Skeletal muscle cell (primary cell): ENCODE measurements around the gene MRPL9.
"Not testable (repeated sequence)": the region's sequence is repeated elsewhere in the genome, so short reads cannot be mapped to it uniquely, and the experiment has no call there.

ENCODE experiments used
- DNase-seq: peaks from one replicate; pipeline ENCODE4 v3.0.0-alpha.2; 2010; ENCODE audit warnings: low read depth
- H3K4me3 ChIP-seq: 2 replicates; pipeline ENCODE4 v1.5.1; 2011; ENCODE audit warnings: low read depth, mild to moderate bottlenecking, control low read depth, low read length, moderate library complexity

MRPL9 gene

GRCh38 chr1:151739590-151740355 lies 23.5 kb downstream of the MRPL9 start:
- DNase-seq: no peak

GRCh38 chr1:151737479-151737878 lies 25.8 kb downstream of the MRPL9 start:
- H3K4me3 ChIP-seq: no peak overlapping the region
- DNase-seq: no peak

More at GRCh38 chr1:151739590-151740355, 23.5 kb downstream of the MRPL9 start:
- H3K4me3 ChIP-seq: no peak overlapping the region

- H3K4me3 ChIP-seq: no peak overlapping the region
- DNase-seq: no peak
These were observed 26.3 kb downstream of the MRPL9 start for GRCh38 chr1:151737026-151737425.

GRCh38 chr1:151733995-151734394 lies 29.3 kb downstream of the MRPL9 start:
- DNase-seq, H3K4me3 ChIP-seq: not testable (repeated sequence)

- H3K4me3 ChIP-seq: no peak overlapping the region
- DNase-seq: no peak
These were observed 30.2 kb downstream of the MRPL9 start for GRCh38 chr1:151733126-151733525.

- DNase-seq: no peak
- H3K4me3 ChIP-seq: no peak overlapping the region
These were observed 33.4 kb downstream of the MRPL9 start for GRCh38 chr1:151729966-151730291.

- H3K4me3 ChIP-seq: no peak overlapping the region
These were observed 33.9 kb downstream of the MRPL9 start for GRCh38 chr1:151729157-151729965.

GRCh38 chr1:151728151-151729054 lies 34.9 kb downstream of the MRPL9 start:
- peak; percentile 16 for DNase-seq
- H3K4me3 ChIP-seq: no peak overlapping the region

More at GRCh38 chr1:151729157-151729965, 33.9 kb downstream of the MRPL9 start:
- DNase-seq: no peak

GRCh38 chr1:151723726-151724370 lies 39.4 kb downstream of the MRPL9 start:
- H3K4me3 ChIP-seq: no peak overlapping the region
- no peak for DNase-seq

- H3K4me3 ChIP-seq: peak overlapping the region; percentile 56
- DNase-seq: no peak
These were observed 41.3 kb downstream of the MRPL9 start for GRCh38 chr1:151721788-151722510.

- peak within 1 kb of the TSS; percentile 56 for H3K4me3 ChIP-seq
- DNase-seq: no peak
These were observed 42.1 kb downstream of the MRPL9 start, which contains the start of gene RIIAD1 for GRCh38 chr1:151720974-151721787. TSS of gene RIIAD1 (plus strand) at chr1:151721522. CDS start at chr1:151721537, 15 bp downstream.

- H3K4me3 ChIP-seq: peak overlapping the region; percentile 56
- no peak for DNase-seq
These were observed 42.7 kb downstream of the MRPL9 start for GRCh38 chr1:151720554-151720953.

- no peak for DNase-seq
- H3K4me3 ChIP-seq: no peak overlapping the region
These were observed 43.2 kb downstream of the MRPL9 start for GRCh38 chr1:151720125-151720524.

GRCh38 chr1:151718666-151719065 lies 44.6 kb downstream of the MRPL9 start:
- no peak overlapping the region for H3K4me3 ChIP-seq
- DNase-seq: no peak

- no peak for DNase-seq
- H3K4me3 ChIP-seq: no peak overlapping the region
These were observed 45.3 kb downstream of the MRPL9 start for GRCh38 chr1:151718011-151718431.

GRCh38 chr1:151716771-151717631 lies 46.3 kb downstream of the MRPL9 start, which contains the start of gene CELF3:
TSS of gene CELF3 (minus strand) at chr1:151716803. CDS start at chr1:151716020, 783 bp downstream.
- no peak within 1 kb of the TSS for H3K4me3 ChIP-seq
- DNase-seq: no peak

- no peak for DNase-seq
These were observed 46.9 kb downstream of the MRPL9 start for GRCh38 chr1:151716405-151716762.

More at GRCh38 chr1:151716405-151716762, 46.9 kb downstream of the MRPL9 start:
- no peak overlapping the region for H3K4me3 ChIP-seq
